Gastrocnemius medialis (tissue), 4 donors: ENCODE data around the gene C13orf46. TPM values are rescaled to one million over a fixed set of nuclear protein-coding genes. Genes with fewer than 3 reads are reported as not detected.

Source experiments
- ATAC-seq, 2 donors: fragments of 150-250 bp; one replicate each; pipeline ENCODE4 v1.9.1; 2016
- DNase-seq, 2 donors: peaks; one replicate each; pipeline ENCODE4 v3.0.0-alpha.2; 2019
- H3K27ac ChIP-seq, 4 donors: fragments of 200-600 bp; sonication (generic); 1 replicate in 1 of 4; 2 replicates in 3 of 4; pipeline ENCODE4 v1.5.1; 2016 to 2018; ENCODE audit warnings: mild to moderate bottlenecking in 2 of 4, moderate library complexity in 1 of 4
- H3K27me3 ChIP-seq, 3 donors: fragments of 200-600 bp; sonication (generic) in 2 of 3; 1 replicate in 1 of 3; 2 replicates in 2 of 3; pipeline versions ENCODE4 v1.5.1 to v1.6.0; 2016 to 2019; ENCODE audit warnings: mild to moderate bottlenecking in 1 of 3, moderate library complexity in 1 of 3
- H3K36me3 ChIP-seq, 2 donors: fragments of 200-600 bp; sonication (generic) in 1 of 2; one replicate each; pipeline ENCODE4 v1.5.1; 2017 to 2018
- H3K4me1 ChIP-seq, 2 donors: fragments of 200-600 bp; sonication (generic) in 1 of 2; one replicate each; pipeline ENCODE4 v1.5.1; 2016 to 2017; ENCODE audit warnings: mild to moderate bottlenecking in 2 of 2
- H3K4me3 ChIP-seq, 4 donors: fragments of 200-600 bp; sonication (generic) in 3 of 4; 1 replicate in 1 of 4; 2 replicates in 3 of 4; pipeline ENCODE4 v1.5.1; 2016 to 2019; ENCODE audit warnings: mild to moderate bottlenecking in 2 of 4
- H3K9me3 ChIP-seq, 3 donors: fragments of 200-600 bp; sonication (generic) in 2 of 3; 1 replicate in 1 of 3; 2 replicates in 2 of 3; pipeline ENCODE4 v1.5.1; 2016 to 2019
- CTCF ChIP-seq, 5 experiments: fragments of 450-650 bp in 3 of 5; fragments of 200-600 bp in 2 of 5; sonication (generic) in 2 of 5; IDR thresholded peaks in 4 of 5; conservative IDR thresholded peaks in 1 of 5; 1 replicate in 4 of 5; 2 replicates in 1 of 5; pipeline ENCODE4 v1.5.1; 2016 to 2019; ENCODE audit warnings: antibody characterized with exemption in 5 of 5, mild to moderate bottlenecking in 3 of 5, moderate library complexity in 3 of 5
- POLR2A ChIP-seq, 2 donors: fragments of 450-650 bp; IDR thresholded peaks; one replicate each; pipeline ENCODE4 v1.6.1; 2017; ENCODE audit warnings: antibody characterized with exemption in 2 of 2, mild to moderate bottlenecking in 2 of 2, moderate library complexity in 2 of 2
- in situ Hi-C, 4 donors: fragments of 200-750 bp; cut with MboI; loops; one replicate each; pipeline versions ENCODE4 v1.15.0 to v1.8.0; 2017; ENCODE audit warnings: low sequenced_read_pairs in 4 of 4
- intact Hi-C: fragments of 100-400 bp; cut with DNase I; formaldehyde crosslinking; loops from one replicate; pipeline ENCODE4 v1.15.1; 2023; ENCODE audit warnings: low total_unique reads
- total RNA-seq, 4 donors: library from RNA; depleted of rRNA; stranded (reverse); fragments of >200 nt; gene quantifications; one replicate each; pipeline versions ENCODE4 v1.1.0 to v1.2.3, GENCODE V29; 2016

C13orf46 gene
- total RNA-seq, 4 donors from 2014 or later, result 0.10 to 0.69 (median 0.15) TPM; not detected in 1

GRCh38 chr13:113955691-113956090 lies 18.2 kb downstream of the C13orf46 start:
- no peaks in the 10 kb centered on the region for H3K27me3 ChIP-seq
- H3K9me3 ChIP-seq, result no peaks in the 10 kb centered on the region
- H3K4me1 ChIP-seq, result peaks cover 4 to 7% of the 10 kb centered on the region in 2 donors
- TF ChIP-seq CTCF (IDR thresholded peaks at IDR 0.05 in 4 of 5, conservative IDR thresholded peaks at IDR 0.05 in 1 of 5) (no peak), POLR2A (IDR thresholded peaks at IDR 0.05) (no peak)
- in situ Hi-C loops, result no loop called here
- no peak overlapping the region for H3K27ac ChIP-seq
- H3K4me3 ChIP-seq, result no peak overlapping the region
- DNase-seq (no peak), ATAC-seq (no peak)
- peaks cover 0 to 8% of the 10 kb centered on the region in 2 donors for H3K36me3 ChIP-seq
- intact Hi-C loops, result no loop called here

GRCh38 chr13:113955235-113955634 lies 18.6 kb downstream of the C13orf46 start:
- Histone ChIP-seq H3K9me3 (no peaks in the 10 kb centered on the region), H3K4me1 (peaks cover 4 to 7% of the 10 kb centered on the region in 2 donors), H3K27ac (no peak overlapping the region), H3K4me3 (no peak overlapping the region), H3K27me3 (no peaks in the 10 kb centered on the region), H3K36me3 (peaks cover 0 to 8% of the 10 kb centered on the region in 2 donors)
- TF ChIP-seq CTCF (IDR thresholded peaks at IDR 0.05 in 4 of 5, conservative IDR thresholded peaks at IDR 0.05 in 1 of 5), result no peak
- TF ChIP-seq POLR2A (IDR thresholded peaks at IDR 0.05), result no peak
- DNase-seq, result no peak
- in situ Hi-C loops, result no loop called here
- intact Hi-C loops, result no loop called here
- no peak for ATAC-seq

GRCh38 chr13:113954046-113954835 lies 19.6 kb downstream of the C13orf46 start:
- no peak overlapping the region for H3K27ac ChIP-seq
- in situ Hi-C loops (no loop called here), intact Hi-C loops (no loop called here)
- no peaks in the 10 kb centered on the region for H3K9me3 ChIP-seq
- H3K36me3 ChIP-seq, result peaks cover 0 to 8% of the 10 kb centered on the region in 2 donors
- no peak overlapping the region for H3K4me3 ChIP-seq
- peaks cover 4 to 7% of the 10 kb centered on the region in 2 donors for H3K4me1 ChIP-seq
- DNase-seq, result no peak
- no peak for ATAC-seq
- no peaks in the 10 kb centered on the region for H3K27me3 ChIP-seq
- TF ChIP-seq POLR2A (IDR thresholded peaks at IDR 0.05) (no peak), CTCF (IDR thresholded peaks at IDR 0.05 in 4 of 5, conservative IDR thresholded peaks at IDR 0.05 in 1 of 5) (no peak)

- in situ Hi-C loops (no loop called here), intact Hi-C loops (no loop called here)
- ATAC-seq (no peak), DNase-seq (no peak)
- TF ChIP-seq POLR2A (IDR thresholded peaks at IDR 0.05) (no peak), CTCF (IDR thresholded peaks at IDR 0.05 in 4 of 5, conservative IDR thresholded peaks at IDR 0.05 in 1 of 5) (no peak)
- Histone ChIP-seq H3K4me3 (no peak overlapping the region), H3K27ac (no peak overlapping the region), H3K9me3 (no peaks in the 10 kb centered on the region), H3K4me1 (peaks cover 4 to 7% of the 10 kb centered on the region in 2 donors), H3K36me3 (peaks cover 0 to 8% of the 10 kb centered on the region in 2 donors), H3K27me3 (no peaks in the 10 kb centered on the region)
Measured at GRCh38 chr13:113953561-113953960, 20.3 kb downstream of the C13orf46 start.
